GM18498 (cell line): Measurements from ENCODE around the gene CLDN8.

Experiments used
- ATAC-seq: cut with Tn5 transposase; IDR thresholded peaks from one replicate; pipeline ENCODE4 v1.9.1; 2021; ENCODE audit warnings: mild to moderate bottlenecking, moderate library complexity; ENCODE audit not compliant: unreplicated experiment

CLDN8 gene

GRCh38 chr21:30206551-30207251 lies 9.2 kb downstream of the CLDN8 start:
- no peak for ATAC-seq

GRCh38 chr21:30200000-30200399 lies 15.9 kb downstream of the CLDN8 start:
- ATAC-seq, result no peak

GRCh38 chr21:30194701-30195299 lies 21.1 kb downstream of the CLDN8 start:
- ATAC-seq, result no peak

GRCh38 chr21:30193201-30193600 lies 22.7 kb downstream of the CLDN8 start:
- ATAC-seq, result no peak

- ATAC-seq, result no peak
Observed at GRCh38 chr21:30190554-30190953, 25.3 kb downstream of the CLDN8 start.

GRCh38 chr21:30189773-30190172 lies 26.1 kb downstream of the CLDN8 start:
- no peak for ATAC-seq

GRCh38 chr21:30186242-30186641 lies 29.7 kb downstream of the CLDN8 start:
- no peak for ATAC-seq

- ATAC-seq, result no peak
Observed at GRCh38 chr21:30168086-30168485, 47.8 kb downstream of the CLDN8 start.

- ATAC-seq, result no peak
Observed at GRCh38 chr21:30166705-30167104, 49.2 kb downstream of the CLDN8 start, which contains the start of gene CLDN17. TSS of gene CLDN17 (minus strand) at chr21:30166805. CDS start at chr21:30166617, 188 bp downstream.

- ATAC-seq, result no peak
Observed at GRCh38 chr21:30166171-30166570, 49.7 kb downstream of the CLDN8 start.

GRCh38 chr21:30164796-30165195 lies 51.1 kb downstream of the CLDN8 start:
- ATAC-seq, result no peak
